Skeletal muscle tissue (tissue), 4 donors: ENCODE data around the gene EPX. TPM values are rescaled to one million over a fixed set of nuclear protein-coding genes. Genes with fewer than 3 reads are reported as not detected.
"Not testable (repeated sequence)": the region's sequence is repeated elsewhere in the genome, so short reads cannot be mapped to it uniquely, and the experiment has no call there.

Experiments
- H3K27ac ChIP-seq: one replicate; pipeline ENCODE4 v1.7.0; 2013; ENCODE audit warnings: mild to moderate bottlenecking, low read depth, low read length, inconsistent platforms
- H3K27me3 ChIP-seq, 3 donors: one replicate each; pipeline ENCODE4 v1.7.0; 2013; ENCODE audit warnings: low read length in 3 of 3; ENCODE audit not compliant: control insufficient read depth in 3 of 3, insufficient read depth in 3 of 3
- H3K36me3 ChIP-seq, 3 donors: one replicate each; pipeline ENCODE4 v1.7.0; 2013; ENCODE audit warnings: low read length in 3 of 3; ENCODE audit not compliant: control insufficient read depth in 3 of 3, insufficient read depth in 3 of 3
- H3K4me1 ChIP-seq, 3 donors: one replicate each; pipeline ENCODE4 v1.7.0; 2013; ENCODE audit warnings: low read length in 3 of 3, mild to moderate bottlenecking in 3 of 3; ENCODE audit not compliant: control insufficient read depth in 3 of 3, insufficient read depth in 3 of 3
- H3K4me3 ChIP-seq, 3 donors: one replicate each; pipeline ENCODE4 v1.7.0; 2013; ENCODE audit warnings: low read length in 3 of 3
- H3K9ac ChIP-seq, 3 donors: one replicate each; pipeline ENCODE4 v1.7.0; 2013; ENCODE audit warnings: low read length in 3 of 3, mild to moderate bottlenecking in 3 of 3, moderate library complexity in 2 of 3, low read depth in 1 of 3
- H3K9me3 ChIP-seq, 3 donors: one replicate each; pipeline ENCODE4 v1.7.0; 2013; ENCODE audit warnings: low read length in 3 of 3; ENCODE audit not compliant: control insufficient read depth in 3 of 3
- total RNA-seq: library from RNA; depleted of rRNA; stranded (reverse); fragments of >200 nt; gene quantifications from one replicate; pipeline ENCODE4 v1.2.3, GENCODE V29; 2014
- donor health status: Osteomylitis.

EPX gene
- 0.52 TPM for total RNA-seq

- Histone ChIP-seq H3K4me3 (no peak within 1 kb of the TSS), H3K4me1 (peaks cover 0 to 8% (median 3%) of the 10 kb centered on the region in 3 donors), H3K27ac (no peak within 1 kb of the TSS), H3K9ac (no peak within 1 kb of the TSS), H3K9me3 (no peaks in the 10 kb centered on the region), H3K27me3 (peaks cover 31 to 60% (median 36%) of the 10 kb centered on the region in 3 donors), H3K36me3 (no peaks in the 10 kb centered on the region)
These were observed at the start of gene EPX for GRCh38 chr17:58192612-58193011. Gene EPX (plus strand): TSS chr17:58192726. CDS start chr17:58192847, 121 bp downstream.

- H3K27ac ChIP-seq, H3K4me3 ChIP-seq, H3K4me1 ChIP-seq, H3K27me3 ChIP-seq, H3K9me3 ChIP-seq, H3K9ac ChIP-seq, H3K36me3 ChIP-seq: not testable (repeated sequence)
These were observed 49.2 kb upstream of the EPX start for GRCh38 chr17:58143335-58143734.

- no peak overlapping the region for H3K9ac ChIP-seq
- no peaks in the 10 kb centered on the region for H3K36me3 ChIP-seq
- peaks cover 0 to 7% (median 0%) of the 10 kb centered on the region in 3 donors for H3K9me3 ChIP-seq
- no peak overlapping the region for H3K27ac ChIP-seq
- peaks cover 0 to 8% (median 7%) of the 10 kb centered on the region in 3 donors for H3K27me3 ChIP-seq
- no peak overlapping the region for H3K4me3 ChIP-seq
- H3K4me1 ChIP-seq: no peaks in the 10 kb centered on the region
These were observed 47.7 kb upstream of the EPX start for GRCh38 chr17:58144801-58145200.

- Histone ChIP-seq H3K4me1 (no peaks in the 10 kb centered on the region), H3K36me3 (no peaks in the 10 kb centered on the region), H3K4me3 (no peak within 1 kb of the TSS), H3K9ac (no peak within 1 kb of the TSS), H3K9me3 (peaks cover 0 to 7% (median 0%) of the 10 kb centered on the region in 3 donors), H3K27me3 (peaks cover 4 to 10% (median 9%) of the 10 kb centered on the region in 3 donors), H3K27ac (no peak within 1 kb of the TSS)
These were observed 44.5 kb upstream of the EPX start, which contains the start of gene OR4D1 for GRCh38 chr17:58147930-58148434. Gene OR4D1 (plus strand): TSS chr17:58148384. CDS start chr17:58155154, 6,770 bp downstream.

- Histone ChIP-seq H3K36me3 (no peaks in the 10 kb centered on the region), H3K27me3 (peaks cover 4 to 13% (median 11%) of the 10 kb centered on the region in 3 donors), H3K9ac (no peak overlapping the region), H3K4me1 (no peaks in the 10 kb centered on the region), H3K9me3 (peaks cover 0 to 7% (median 0%) of the 10 kb centered on the region in 3 donors), H3K4me3 (no peak overlapping the region), H3K27ac (no peak overlapping the region)
These were observed 43.9 kb upstream of the EPX start for GRCh38 chr17:58148609-58149008.

- Histone ChIP-seq H3K4me1 (no peaks in the 10 kb centered on the region), H3K4me3 (no peak overlapping the region), H3K9me3 (no peaks in the 10 kb centered on the region), H3K36me3 (no peaks in the 10 kb centered on the region), H3K27me3 (peaks cover 11 to 16% (median 12%) of the 10 kb centered on the region in 3 donors), H3K27ac (no peak overlapping the region), H3K9ac (no peak overlapping the region)
These were observed 42.1 kb upstream of the EPX start for GRCh38 chr17:58150394-58150793.

- H3K36me3 ChIP-seq: no peaks in the 10 kb centered on the region
- H3K4me1 ChIP-seq: peaks cover 7 to 9% (median 8%) of the 10 kb centered on the region in 3 donors
- H3K4me3 ChIP-seq: no peak overlapping the region
- no peaks in the 10 kb centered on the region for H3K9me3 ChIP-seq
- no peak overlapping the region for H3K9ac ChIP-seq
- peaks cover 32 to 36% (median 32%) of the 10 kb centered on the region in 3 donors for H3K27me3 ChIP-seq
- no peak overlapping the region for H3K27ac ChIP-seq
These were observed 39.5 kb upstream of the EPX start for GRCh38 chr17:58153046-58153445.

- Histone ChIP-seq H3K4me1 (peaks cover 7 to 9% (median 8%) of the 10 kb centered on the region in 3 donors), H3K9me3 (no peaks in the 10 kb centered on the region), H3K4me3 (no peak overlapping the region), H3K27me3 (peaks cover 32% of the 10 kb centered on the region in 3 donors), H3K36me3 (no peaks in the 10 kb centered on the region), H3K27ac (no peak overlapping the region), H3K9ac (no peak overlapping the region)
These were observed 38.9 kb upstream of the EPX start for GRCh38 chr17:58153671-58154070.

- peaks cover 7 to 9% (median 8%) of the 10 kb centered on the region in 3 donors for H3K4me1 ChIP-seq
- H3K27ac ChIP-seq: no peak overlapping the region
- peaks cover 26 to 36% (median 30%) of the 10 kb centered on the region in 3 donors for H3K27me3 ChIP-seq
- peak overlapping the region; percentile 46 to 71 (median 65) for H3K4me3 ChIP-seq
- no peaks in the 10 kb centered on the region for H3K36me3 ChIP-seq
- peak overlapping the region in 1 of 3 donors; percentile 40 for H3K9ac ChIP-seq
- H3K9me3 ChIP-seq: no peaks in the 10 kb centered on the region
These were observed 35.4 kb upstream of the EPX start for GRCh38 chr17:58156839-58157803.

GRCh38 chr17:58158181-58158580, 34.3 kb upstream of the EPX start:
- H3K9ac ChIP-seq: no peak overlapping the region
- peaks cover 22 to 36% (median 27%) of the 10 kb centered on the region in 3 donors for H3K27me3 ChIP-seq
- H3K9me3 ChIP-seq: no peaks in the 10 kb centered on the region
- H3K4me1 ChIP-seq: peaks cover 7 to 9% (median 8%) of the 10 kb centered on the region in 3 donors
- H3K36me3 ChIP-seq: no peaks in the 10 kb centered on the region
- H3K4me3 ChIP-seq: no peak overlapping the region
- H3K27ac ChIP-seq: no peak overlapping the region
